Measurements from ENCODE around the gene TEX2.

TEX2 gene

GRCh38 chr17:64269687-64270649 is 6.9 kb upstream of the TEX2 start:
- no peak for DNase-seq

GRCh38 chr17:64264891-64265290 is 1.8 kb upstream of the TEX2 start:
- DNase-seq, result no peak

- peak; percentile 85 for DNase-seq
These were observed 661 bp downstream of the TEX2 start for GRCh38 chr17:64262198-64262999.

DNA sequence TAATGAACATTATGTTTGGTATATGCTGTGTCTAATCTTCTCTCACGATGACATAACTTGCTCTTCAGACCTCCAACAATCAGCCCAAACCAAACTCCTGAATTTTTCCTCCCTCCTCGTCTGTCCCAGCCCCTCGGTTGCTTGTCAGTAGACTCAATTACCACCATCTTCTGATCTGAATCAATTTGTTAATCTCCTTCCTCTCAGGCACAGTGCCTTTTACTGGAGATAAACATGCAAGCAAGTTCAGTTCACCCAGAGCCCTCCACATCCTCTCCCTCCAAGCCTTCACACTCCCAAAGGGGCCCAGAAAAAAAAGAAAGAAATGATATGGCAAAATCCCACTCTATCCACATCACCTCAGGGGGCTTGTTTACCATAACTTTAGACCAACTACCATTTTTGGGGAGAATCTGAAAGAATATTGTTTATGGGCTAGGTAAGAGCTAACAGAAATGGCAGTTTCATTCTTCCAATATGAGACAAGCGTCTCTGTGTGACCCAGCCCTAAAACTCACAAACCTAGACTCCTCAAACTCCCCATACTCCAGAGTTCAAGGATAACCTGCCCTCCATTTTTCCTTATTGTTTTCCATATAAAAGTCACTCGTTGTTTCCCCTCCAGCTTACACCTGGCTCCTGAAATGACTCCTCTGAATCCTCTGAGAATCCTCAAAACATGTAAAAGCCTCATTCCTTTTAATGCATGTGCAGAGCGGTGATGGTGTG is 1.5 kb downstream of the TEX2 start:
- no peak for DNase-seq

GRCh38 chr17:64260886-64261285 is 2.2 kb downstream of the TEX2 start:
- no peak for DNase-seq

GRCh38 chr17:64259922-64260321 is 3.1 kb downstream of the TEX2 start:
- no peak for DNase-seq

- DNase-seq, result no peak
These were observed 3.6 kb downstream of the TEX2 start for GRCh38 chr17:64259426-64259825.

DNA sequence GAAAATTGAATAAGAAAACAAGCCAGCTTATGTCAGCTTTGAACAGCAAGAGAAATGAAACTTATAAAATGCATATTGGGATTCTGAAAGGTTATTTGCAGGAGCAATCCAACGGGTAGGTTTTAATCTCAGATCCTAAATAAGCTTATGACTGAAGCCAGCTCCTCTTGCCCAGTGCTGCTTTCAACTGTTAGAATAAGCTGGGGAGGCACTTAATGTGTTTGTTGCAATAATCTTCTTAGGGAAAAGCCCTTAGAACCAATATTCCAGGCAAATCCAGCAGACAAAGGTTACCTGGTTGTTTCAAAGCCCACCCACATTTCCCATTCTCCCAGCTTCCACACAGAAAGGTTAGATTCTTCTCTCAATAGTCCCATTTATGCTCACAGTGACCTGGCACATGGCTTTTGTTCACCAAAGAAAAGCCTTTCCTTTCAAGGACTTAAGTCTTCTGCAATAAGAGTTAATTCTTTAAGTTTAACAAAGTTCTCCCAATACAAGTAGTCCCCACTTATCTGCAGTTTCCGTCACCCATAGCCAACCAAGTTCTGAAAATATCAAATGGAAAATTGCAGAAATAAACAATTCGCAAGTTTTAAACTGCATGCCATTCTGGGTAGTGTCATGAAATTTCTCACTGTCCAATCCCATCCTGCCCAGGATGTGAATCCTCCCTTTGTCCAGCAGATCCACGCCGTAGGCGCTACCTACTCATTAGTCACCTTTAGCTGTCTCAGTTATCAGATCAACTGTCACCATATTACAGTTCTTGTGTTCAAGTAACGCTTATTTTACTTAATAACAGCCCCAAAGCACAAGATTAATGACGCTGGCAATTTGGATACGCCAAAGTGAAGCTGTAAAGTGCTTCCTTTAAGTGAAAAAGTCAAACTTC is 5.9 kb downstream of the TEX2 start:
- no peak for DNase-seq

DNA sequence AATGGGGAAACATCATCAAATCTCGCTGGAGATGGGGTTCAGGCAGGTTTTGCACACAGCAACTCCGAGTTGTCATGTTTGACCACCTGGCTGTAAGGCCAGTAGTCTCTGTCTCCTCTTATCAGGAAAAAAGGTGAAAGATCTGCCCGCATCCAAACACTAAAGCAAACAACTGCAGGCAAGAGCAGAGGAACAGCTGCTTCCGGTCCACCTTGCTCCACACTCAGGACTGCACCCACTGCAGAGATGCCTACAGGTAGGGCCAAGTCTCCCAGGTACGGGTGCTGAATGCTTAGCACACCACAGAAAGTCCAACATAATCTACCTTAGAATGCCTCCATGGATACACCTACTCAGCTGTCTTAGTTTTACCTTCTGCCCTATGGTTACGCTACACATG is 7.3 kb downstream of the TEX2 start:
- no peak for DNase-seq

DNA sequence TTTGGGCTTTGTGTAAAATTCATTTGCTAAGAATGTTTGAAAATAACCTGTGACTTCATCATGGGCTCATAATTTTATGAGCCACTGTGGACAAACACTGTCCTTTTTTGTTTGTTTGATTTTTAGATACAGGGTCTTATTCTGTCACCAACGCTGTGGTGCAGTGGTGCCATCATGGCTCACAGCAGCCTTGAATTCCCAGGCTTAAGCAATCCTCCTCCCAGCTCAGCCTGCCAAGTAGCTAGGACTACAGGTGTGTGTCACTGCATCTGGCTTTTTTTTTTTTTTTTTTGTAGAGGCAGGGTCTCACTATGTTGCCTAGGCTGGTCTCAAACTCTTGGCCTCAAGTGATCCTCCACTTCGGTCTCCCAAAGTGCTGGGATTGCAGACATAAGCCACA is 8.3 kb downstream of the TEX2 start:
- no peak for DNase-seq

DNA sequence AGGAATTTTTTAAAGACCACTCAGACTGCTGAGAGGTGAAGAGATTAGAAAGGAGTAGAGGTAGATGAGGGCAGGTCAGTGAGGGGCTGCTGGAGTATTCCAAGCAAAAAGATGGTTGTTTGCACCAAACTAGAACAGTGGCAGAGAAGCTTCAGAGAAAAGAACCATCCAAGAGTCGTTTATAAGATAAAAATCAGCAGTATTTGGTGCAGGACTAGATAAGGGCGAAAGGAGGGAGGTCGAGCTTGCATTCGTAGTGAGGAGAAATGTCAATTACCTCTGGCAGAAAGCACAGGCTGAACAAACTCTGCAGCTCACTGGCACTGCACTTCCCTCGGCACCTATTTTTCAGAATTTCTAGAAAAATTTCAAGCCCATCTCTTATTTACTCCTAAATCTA is 9.6 kb downstream of the TEX2 start:
- DNase-seq, result no peak

DNA sequence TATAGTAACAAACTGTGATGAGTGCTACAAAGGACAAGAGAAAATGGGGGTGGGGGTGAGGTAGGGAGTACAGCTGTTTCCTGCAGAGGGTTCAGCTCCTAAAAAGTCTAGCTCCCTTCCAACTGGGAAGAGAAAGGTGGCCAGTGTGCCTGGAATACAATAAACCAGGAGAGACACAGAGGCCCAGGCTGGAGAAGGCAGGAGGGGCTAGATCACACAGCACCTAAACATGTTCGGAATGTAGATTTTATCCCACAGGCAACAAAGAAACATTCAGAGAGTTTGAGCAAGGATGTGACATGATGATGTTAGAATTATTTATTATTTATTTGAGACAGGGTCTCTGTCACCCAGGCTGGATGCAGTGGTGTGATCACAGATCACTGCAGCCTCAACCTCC is 10.2 kb downstream of the TEX2 start:
- DNase-seq, result no peak

GRCh38 chr17:64250233-64250835 is 12.7 kb downstream of the TEX2 start:
- no peak for DNase-seq

DNA sequence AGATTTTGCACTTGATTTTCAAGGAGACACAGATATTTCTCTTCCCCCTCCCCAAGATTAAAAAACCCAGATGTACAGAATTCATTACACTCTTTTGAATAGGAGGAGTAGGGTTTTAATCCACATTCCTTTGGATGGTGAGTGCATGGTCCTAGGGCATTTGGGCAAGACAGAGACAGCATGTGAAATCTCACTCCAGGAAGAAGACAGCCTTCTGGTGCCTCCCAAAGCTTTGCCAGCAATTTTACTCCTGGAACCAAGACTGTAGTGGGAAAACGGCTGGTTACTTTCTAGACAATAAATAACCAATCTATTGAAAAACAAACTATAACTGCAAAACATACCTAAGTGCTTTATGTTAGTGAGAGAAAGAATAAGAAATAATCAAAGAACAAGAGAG is 15.2 kb downstream of the TEX2 start:
- no peak for DNase-seq

- DNase-seq, result no peak
These were observed 17.6 kb downstream of the TEX2 start for GRCh38 chr17:64245218-64246145.

DNA sequence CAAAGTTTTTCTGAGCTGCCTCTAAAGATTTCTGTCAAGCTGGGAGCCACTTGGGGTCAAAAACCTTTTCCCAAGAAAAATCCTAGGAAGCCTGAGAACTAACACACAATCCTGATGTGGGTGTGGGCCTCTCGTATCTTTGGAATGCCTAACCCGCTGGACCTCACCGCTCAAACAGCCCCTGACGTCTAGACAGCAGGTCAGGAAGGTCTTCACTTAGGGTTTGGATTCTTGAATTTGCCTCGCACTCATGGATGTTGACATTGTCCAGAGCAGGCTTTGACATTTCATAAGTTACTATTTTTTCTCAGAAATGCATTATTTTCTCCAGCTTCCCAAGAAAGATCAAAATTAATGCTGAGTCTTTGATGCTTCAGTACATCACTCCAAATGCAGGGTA is 18.9 kb downstream of the TEX2 start:
- DNase-seq, result no peak

DNA sequence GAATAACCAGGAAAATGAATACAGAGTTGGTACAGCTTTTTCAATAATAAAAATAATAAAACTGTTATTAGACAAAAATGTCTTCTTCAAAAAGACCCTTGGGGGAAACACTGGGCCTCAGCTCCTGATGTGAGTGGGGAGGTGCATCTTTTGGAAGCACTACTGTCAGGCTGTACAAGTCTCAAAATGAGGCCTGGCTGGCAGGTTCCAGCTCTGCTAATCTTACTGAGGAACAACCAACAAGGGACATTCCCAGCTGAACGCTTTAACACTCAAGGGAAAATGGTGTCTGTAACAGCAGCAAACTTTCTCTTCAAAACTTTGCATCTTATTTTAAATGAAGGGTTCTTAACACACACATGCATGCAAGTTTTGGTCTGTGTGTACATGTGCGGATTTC is 19.7 kb downstream of the TEX2 start:
- no peak for DNase-seq

GRCh38 chr17:64242633-64243032 is 20.4 kb downstream of the TEX2 start:
- no peak for DNase-seq

DNA sequence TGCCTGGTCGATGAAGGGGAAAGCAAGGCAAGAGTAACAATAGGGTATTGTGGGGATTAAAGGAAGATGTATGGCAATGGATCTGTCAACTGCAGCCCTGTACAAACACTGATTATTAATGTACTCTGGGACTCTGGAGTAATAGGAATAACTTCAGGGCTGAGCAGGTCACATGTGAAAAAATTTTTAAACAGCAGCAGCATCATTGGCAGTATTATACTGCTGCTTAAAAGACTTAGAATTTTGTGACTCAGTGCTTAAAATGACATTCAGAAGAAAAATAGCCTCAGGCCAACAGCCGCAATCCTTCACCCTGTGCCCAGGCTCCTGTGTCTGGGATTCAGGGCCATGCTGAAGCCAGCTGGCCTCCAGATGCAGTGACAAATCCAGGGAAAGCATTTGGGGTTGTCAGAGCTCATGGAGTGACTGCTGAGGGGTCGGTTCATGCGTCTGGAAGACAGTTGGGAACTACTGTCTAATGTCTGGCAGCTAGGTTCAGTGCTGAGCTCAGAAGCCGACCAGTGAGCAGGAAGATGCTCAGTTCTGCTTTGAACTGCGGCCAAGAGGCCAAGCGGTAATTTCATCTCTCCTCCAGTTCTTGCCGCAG is 22.2 kb downstream of the TEX2 start:
- no peak for DNase-seq

DNA sequence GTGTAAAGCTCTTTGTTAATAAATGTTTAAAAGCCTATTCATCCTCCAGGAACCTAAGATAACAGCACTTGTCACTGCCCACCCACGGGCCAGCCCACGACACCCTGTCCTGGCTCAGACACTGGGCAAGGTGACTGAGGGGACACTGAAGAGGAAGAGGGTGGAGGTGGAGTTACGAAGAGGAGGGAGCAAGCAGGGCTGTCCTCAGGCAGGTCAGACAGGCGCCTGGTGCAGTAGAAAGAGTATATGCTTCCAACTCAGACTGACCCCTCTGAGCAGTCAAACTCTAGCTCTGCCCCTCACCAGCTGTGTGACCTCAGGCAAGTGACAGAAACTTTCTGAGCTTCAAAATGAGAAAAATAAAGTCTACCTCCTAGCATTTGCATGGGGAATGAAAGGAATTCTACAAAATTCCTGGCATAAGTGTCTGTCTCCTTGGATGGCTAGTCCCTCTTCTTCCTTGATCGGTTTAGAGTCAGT is 22.8 kb downstream of the TEX2 start:
- no peak for DNase-seq
